Breast epithelium (tissue), 4 donors: ENCODE measurements around the gene POU6F1. TPM values are rescaled to one million over a fixed set of nuclear protein-coding genes. Genes with fewer than 3 reads are reported as not detected.

ENCODE experiments used
- DNase-seq, 2 donors: peaks; one replicate each; pipeline ENCODE4 v3.0.0-alpha.2; 2019; ENCODE audit warnings: low spot score in 2 of 2
- H3K27ac ChIP-seq, 2 donors: fragments of 200-600 bp; sonication (generic) in 1 of 2; one replicate each; pipeline ENCODE4 v1.5.1; 2016 to 2019; ENCODE audit warnings: mild to moderate bottlenecking in 1 of 2
- H3K27me3 ChIP-seq, 2 donors: fragments of 200-600 bp; sonication (generic) in 1 of 2; one replicate each; pipeline versions ENCODE4 v1.5.1 to v1.6.0; 2017 to 2019; ENCODE audit warnings: control low read depth in 1 of 2, mild to moderate bottlenecking in 1 of 2
- H3K36me3 ChIP-seq: fragments of 200-600 bp; one replicate; pipeline ENCODE4 v1.5.1; 2019
- H3K4me1 ChIP-seq, 2 donors: fragments of 200-600 bp; sonication (generic); one replicate each; pipeline ENCODE4 v1.5.1; 2016 to 2019; ENCODE audit warnings: control low read depth in 1 of 2
- H3K4me3 ChIP-seq, 3 donors: fragments of 200-600 bp; sonication (generic); 1 replicate in 2 of 3; 2 replicates in 1 of 3; pipeline ENCODE4 v1.5.1; 2016 to 2019; ENCODE audit warnings: mild to moderate bottlenecking in 3 of 3, moderate library complexity in 2 of 3
- H3K9me3 ChIP-seq, 2 donors: fragments of 200-600 bp; sonication (generic) in 1 of 2; one replicate each; pipeline ENCODE4 v1.5.1; 2016 to 2019; ENCODE audit warnings: control low read depth in 1 of 2
- POLR2A ChIP-seq: fragments of 450-650 bp; IDR thresholded peaks from one replicate; pipeline ENCODE4 v1.6.1; 2016; ENCODE audit warnings: antibody characterized with exemption, mild to moderate bottlenecking, moderate library complexity
- POLR2AphosphoS5 ChIP-seq, 3 donors: sonication (generic); formaldehyde crosslinking; IDR thresholded peaks; one replicate each; pipeline ENCODE4 v1.6.1; 2017; ENCODE audit warnings: antibody characterized with exemption in 3 of 3
- intact Hi-C: fragments of 100-400 bp; cut with DNase I; formaldehyde crosslinking; loops from one replicate; pipeline ENCODE4 v1.15.1; 2023; ENCODE audit warnings: low total_unique reads
- total RNA-seq, 3 donors: library from RNA; depleted of rRNA; stranded (reverse); fragments of >200 nt; gene quantifications; one replicate each; pipeline ENCODE4 v1.1.0, GENCODE V29; 2016
- TF ChIP-seq, protein P1 (sequence below), 3 donors: fragments of 450-650 bp; IDR thresholded peaks; one replicate each; pipeline ENCODE4 v1.5.1; 2016 to 2017; ENCODE audit warnings: antibody characterized with exemption in 3 of 3, mild to moderate bottlenecking in 3 of 3, moderate library complexity in 3 of 3

Gene POU6F1
- total RNA-seq, 3 donors from 2014 or later, result 10.5 to 23.3 (median 15.2) TPM

DNA sequence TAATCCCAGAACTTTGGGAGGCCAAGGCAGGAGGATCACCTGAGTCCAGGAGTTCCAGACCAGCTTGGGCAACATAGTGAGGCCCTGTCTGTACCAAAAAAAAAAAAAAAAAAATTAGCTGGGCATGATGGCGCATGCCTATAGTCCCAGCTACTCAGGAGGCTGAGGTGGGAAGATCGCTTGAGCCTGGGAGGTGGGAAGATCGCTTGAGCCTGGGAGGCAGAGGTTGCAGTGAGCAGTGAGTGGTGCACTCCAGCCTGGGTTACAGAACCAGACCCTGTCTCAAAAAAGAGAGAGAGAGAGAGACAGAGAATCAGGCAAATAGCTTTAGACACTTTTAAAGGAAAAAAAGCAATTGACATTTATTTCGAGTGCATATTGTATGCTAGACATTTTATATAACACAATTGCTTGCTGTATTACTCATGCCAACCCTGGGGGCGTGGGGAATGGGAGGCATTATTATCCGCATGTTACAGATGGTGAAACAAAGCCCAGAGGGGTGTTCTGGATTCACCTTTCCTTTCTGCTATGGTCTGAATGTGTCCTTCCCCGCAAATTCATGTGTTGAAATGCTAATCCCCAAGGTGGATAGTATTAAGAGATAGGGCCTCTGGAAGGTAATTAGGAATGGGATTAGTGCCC is 9.7 kb downstream of the POU6F1 start:
- DNase-seq, result no peak
- Histone ChIP-seq H3K27me3 (no peaks in the 10 kb centered on the region), H3K36me3 (no peaks in the 10 kb centered on the region), H3K27ac (no peak overlapping the region), H3K4me3 (no peak overlapping the region), H3K9me3 (no peaks in the 10 kb centered on the region), H3K4me1 (no peaks in the 10 kb centered on the region)
- TF ChIP-seq POLR2A (no peak), POLR2AphosphoS5 (IDR thresholded peaks at IDR 0.05) (no peak)
- TF ChIP-seq, protein P1, sequence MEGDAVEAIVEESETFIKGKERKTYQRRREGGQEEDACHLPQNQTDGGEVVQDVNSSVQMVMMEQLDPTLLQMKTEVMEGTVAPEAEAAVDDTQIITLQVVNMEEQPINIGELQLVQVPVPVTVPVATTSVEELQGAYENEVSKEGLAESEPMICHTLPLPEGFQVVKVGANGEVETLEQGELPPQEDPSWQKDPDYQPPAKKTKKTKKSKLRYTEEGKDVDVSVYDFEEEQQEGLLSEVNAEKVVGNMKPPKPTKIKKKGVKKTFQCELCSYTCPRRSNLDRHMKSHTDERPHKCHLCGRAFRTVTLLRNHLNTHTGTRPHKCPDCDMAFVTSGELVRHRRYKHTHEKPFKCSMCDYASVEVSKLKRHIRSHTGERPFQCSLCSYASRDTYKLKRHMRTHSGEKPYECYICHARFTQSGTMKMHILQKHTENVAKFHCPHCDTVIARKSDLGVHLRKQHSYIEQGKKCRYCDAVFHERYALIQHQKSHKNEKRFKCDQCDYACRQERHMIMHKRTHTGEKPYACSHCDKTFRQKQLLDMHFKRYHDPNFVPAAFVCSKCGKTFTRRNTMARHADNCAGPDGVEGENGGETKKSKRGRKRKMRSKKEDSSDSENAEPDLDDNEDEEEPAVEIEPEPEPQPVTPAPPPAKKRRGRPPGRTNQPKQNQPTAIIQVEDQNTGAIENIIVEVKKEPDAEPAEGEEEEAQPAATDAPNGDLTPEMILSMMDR (IDR thresholded peaks at IDR 0.05), result no peak
- intact Hi-C loops, result no loop called here

DNA sequence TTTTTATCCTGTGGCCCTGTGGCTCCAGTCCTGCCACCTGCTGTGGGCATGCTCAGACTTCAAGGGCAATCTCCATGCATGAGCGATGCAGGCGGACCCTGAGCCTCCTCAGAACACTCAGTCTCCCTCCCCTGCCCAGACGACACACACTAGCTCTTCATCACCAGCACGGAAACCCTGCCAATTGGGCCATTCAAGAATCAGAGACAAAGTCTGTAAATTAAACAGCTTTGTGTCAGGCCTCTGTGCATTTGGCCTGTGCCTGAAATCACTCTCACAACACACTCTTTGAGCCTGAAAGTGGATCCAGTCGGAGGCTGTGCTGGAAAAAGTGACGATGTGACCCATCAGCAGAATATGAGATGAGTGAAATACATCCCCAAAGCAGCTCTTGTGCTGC is 12.5 kb downstream of the POU6F1 start:
- Histone ChIP-seq H3K9me3 (no peaks in the 10 kb centered on the region), H3K36me3 (no peaks in the 10 kb centered on the region), H3K27me3 (no peaks in the 10 kb centered on the region), H3K4me1 (no peaks in the 10 kb centered on the region), H3K27ac (no peak overlapping the region), H3K4me3 (no peak overlapping the region)
- intact Hi-C loops, result no loop called here
- no peak for DNase-seq
- TF ChIP-seq, protein P1 (IDR thresholded peaks at IDR 0.05), result no peak
- TF ChIP-seq POLR2A (no peak), POLR2AphosphoS5 (IDR thresholded peaks at IDR 0.05) (no peak)

DNA sequence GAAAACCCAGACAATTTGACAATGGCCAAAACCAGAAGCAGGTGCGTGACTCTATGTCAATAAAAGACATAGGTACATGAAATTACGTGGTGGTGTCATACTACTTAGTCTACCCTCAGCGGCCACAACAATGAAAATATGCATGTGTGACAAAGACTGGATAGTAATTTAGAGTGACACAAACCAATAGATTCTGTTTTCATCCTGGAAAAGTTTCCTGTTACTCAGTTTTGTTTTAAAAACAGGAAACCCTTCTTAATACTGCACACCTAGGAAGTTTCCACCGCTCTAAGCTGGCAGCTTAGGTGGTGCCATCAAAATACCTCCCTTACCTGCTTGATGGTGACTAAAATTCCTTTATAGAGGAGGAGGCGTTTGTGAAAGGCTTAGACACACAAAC is 15.1 kb downstream of the POU6F1 start:
- H3K27ac ChIP-seq, result no peak overlapping the region
- intact Hi-C loops, result no loop called here
- no peak overlapping the region for H3K4me3 ChIP-seq
- H3K9me3 ChIP-seq, result no peaks in the 10 kb centered on the region
- no peaks in the 10 kb centered on the region for H3K4me1 ChIP-seq
- no peaks in the 10 kb centered on the region for H3K27me3 ChIP-seq
- no peak for TF ChIP-seq POLR2AphosphoS5 (IDR thresholded peaks at IDR 0.05)
- TF ChIP-seq, protein P1 (IDR thresholded peaks at IDR 0.05), result no peak
- TF ChIP-seq POLR2A, result no peak
- DNase-seq, result no peak
- H3K36me3 ChIP-seq, result peaks cover 3% of the 10 kb centered on the region

DNA sequence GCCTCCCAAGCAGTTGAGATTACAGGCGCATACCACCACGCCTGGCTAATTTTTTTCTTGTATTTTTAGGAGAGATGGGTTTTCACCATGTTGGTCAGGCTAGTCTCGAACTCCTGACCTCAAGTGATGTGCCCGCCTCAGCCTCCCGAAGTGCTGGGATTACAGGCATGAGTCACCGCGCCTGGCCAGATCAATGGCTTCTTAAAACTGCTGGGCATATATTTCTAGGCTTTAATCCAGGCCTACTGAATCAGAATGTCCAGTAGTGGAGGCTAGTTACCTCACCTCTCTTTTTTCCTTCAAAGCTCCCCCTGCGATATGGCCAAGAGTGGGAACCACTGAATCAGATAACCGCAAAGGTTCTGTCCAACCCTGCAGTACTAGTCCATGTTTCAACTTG is 17.1 kb downstream of the POU6F1 start:
- DNase-seq, result no peak
- TF ChIP-seq POLR2A (no peak), POLR2AphosphoS5 (IDR thresholded peaks at IDR 0.05) (no peak)
- TF ChIP-seq, protein P1 (IDR thresholded peaks at IDR 0.05), result no peak
- Histone ChIP-seq H3K27ac (no peak overlapping the region), H3K27me3 (no peaks in the 10 kb centered on the region), H3K36me3 (peaks cover 7% of the 10 kb centered on the region), H3K4me3 (no peak overlapping the region), H3K4me1 (no peaks in the 10 kb centered on the region), H3K9me3 (no peaks in the 10 kb centered on the region)
- intact Hi-C loops, result no loop called here

DNA sequence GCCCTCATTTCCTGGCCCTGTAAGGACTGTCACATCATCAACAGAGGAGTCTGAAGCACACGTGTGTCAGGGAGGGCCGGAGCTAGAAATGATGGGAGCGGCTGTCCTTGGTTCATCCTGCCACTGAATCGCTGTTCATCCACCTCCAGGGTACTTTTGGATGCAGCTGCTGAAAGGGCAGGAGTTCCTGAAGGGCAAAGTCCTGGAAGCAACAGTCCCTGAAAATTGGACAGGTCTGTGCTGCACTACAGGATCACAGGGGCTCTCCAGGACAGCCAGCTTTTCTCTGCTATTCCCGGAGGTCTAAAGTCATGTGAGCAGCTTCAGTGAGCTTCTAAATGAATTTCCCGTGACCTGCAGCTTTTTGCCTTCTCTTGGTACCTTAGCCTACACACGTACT is 17.7 kb downstream of the POU6F1 start:
- DNase-seq, result no peak
- intact Hi-C loops, result no loop called here
- no peak overlapping the region for H3K4me3 ChIP-seq

More for the DNA sequence above, 17.7 kb downstream of the POU6F1 start:
- no peaks in the 10 kb centered on the region for H3K4me1 ChIP-seq
- H3K9me3 ChIP-seq, result no peaks in the 10 kb centered on the region
- H3K27ac ChIP-seq, result no peak overlapping the region
- TF ChIP-seq, protein P1 (IDR thresholded peaks at IDR 0.05), result no peak
- TF ChIP-seq POLR2A, result no peak
- TF ChIP-seq POLR2AphosphoS5 (IDR thresholded peaks at IDR 0.05), result no peak
- peaks cover 7% of the 10 kb centered on the region for H3K36me3 ChIP-seq
- no peaks in the 10 kb centered on the region for H3K27me3 ChIP-seq
